ENCODE data around the gene TMEM61.
A peak's percentile ranks its signal among the peaks of the same experiment; 100 is the strongest.
"Not testable (repeated sequence)": the region's sequence is repeated elsewhere in the genome, so short reads cannot be mapped to it uniquely, and the experiment has no call there.

Gene TMEM61

GRCh38 chr1:54937469-54937868 is 43.0 kb upstream of the TMEM61 start:
- no peak overlapping the region for H3K4me3 ChIP-seq (ENCODE audit: severe bottlenecking)
- H3K9me3 ChIP-seq (ENCODE audit: severe bottlenecking) = no peaks in the 10 kb centered on the region
- no peak for DNase-seq (ENCODE audit: low spot score)
- H3K27ac ChIP-seq (ENCODE audit: poor library complexity, severe bottlenecking) = peak overlapping the region; percentile 76
- peaks cover 36% of the 10 kb centered on the region for H3K4me1 ChIP-seq (ENCODE audit: insufficient read depth, poor library complexity, severe bottlenecking)
- H3K36me3 ChIP-seq (ENCODE audit: low read depth) = no peaks in the 10 kb centered on the region
- TF ChIP-seq CTCF (IDR thresholded peaks at IDR 0.05; ENCODE audit: poor library complexity, severe bottlenecking) = no peak
- ATAC-seq (ENCODE audit: low read depth) = no peak
- no peaks in the 10 kb centered on the region for H3K27me3 ChIP-seq (ENCODE audit: insufficient read depth, poor library complexity, severe bottlenecking)

- peaks cover 36% of the 10 kb centered on the region for H3K4me1 ChIP-seq (ENCODE audit: insufficient read depth, poor library complexity, severe bottlenecking)
- not testable (repeated sequence) for ATAC-seq (ENCODE audit: low read depth); H3K4me3 ChIP-seq (ENCODE audit: severe bottlenecking)
Observed at GRCh38 chr1:54938955-54939354, 41.5 kb upstream of the TMEM61 start.

GRCh38 chr1:54940042-54940441 is 40.4 kb upstream of the TMEM61 start:
- H3K36me3 ChIP-seq (ENCODE audit: low read depth) = no peaks in the 10 kb centered on the region
- H3K9me3 ChIP-seq (ENCODE audit: severe bottlenecking) = no peaks in the 10 kb centered on the region
- H3K27ac ChIP-seq (ENCODE audit: poor library complexity, severe bottlenecking) = peak overlapping the region; percentile 11
- H3K4me1 ChIP-seq (ENCODE audit: insufficient read depth, poor library complexity, severe bottlenecking) = peaks cover 31% of the 10 kb centered on the region
- ATAC-seq (ENCODE audit: low read depth) (peak; percentile 45; the same call in 1 of the 3 replicates), DNase-seq (ENCODE audit: low spot score) (no peak)
- H3K27me3 ChIP-seq (ENCODE audit: insufficient read depth, poor library complexity, severe bottlenecking) = no peaks in the 10 kb centered on the region
- no peak for TF ChIP-seq CTCF (IDR thresholded peaks at IDR 0.05; ENCODE audit: poor library complexity, severe bottlenecking)
- no peak overlapping the region for H3K4me3 ChIP-seq (ENCODE audit: severe bottlenecking)

More at GRCh38 chr1:54938955-54939354, 41.5 kb upstream of the TMEM61 start:
- not testable (repeated sequence) for DNase-seq (ENCODE audit: low spot score); H3K9me3 ChIP-seq (ENCODE audit: severe bottlenecking); H3K27ac ChIP-seq (ENCODE audit: poor library complexity, severe bottlenecking); H3K27me3 ChIP-seq (ENCODE audit: insufficient read depth, poor library complexity, severe bottlenecking); H3K36me3 ChIP-seq (ENCODE audit: low read depth)

GRCh38 chr1:54942976-54943375 is 37.5 kb upstream of the TMEM61 start:
- no peaks in the 10 kb centered on the region for H3K36me3 ChIP-seq (ENCODE audit: low read depth)
- DNase-seq (ENCODE audit: low spot score) (no peak), ATAC-seq (ENCODE audit: low read depth) (no peak)
- TF ChIP-seq CTCF (IDR thresholded peaks at IDR 0.05; ENCODE audit: poor library complexity, severe bottlenecking) = no peak
- H3K4me3 ChIP-seq (ENCODE audit: severe bottlenecking) = no peak overlapping the region
- H3K4me1 ChIP-seq (ENCODE audit: insufficient read depth, poor library complexity, severe bottlenecking) = peaks cover 15% of the 10 kb centered on the region
- H3K9me3 ChIP-seq (ENCODE audit: severe bottlenecking) = no peaks in the 10 kb centered on the region
- no peaks in the 10 kb centered on the region for H3K27me3 ChIP-seq (ENCODE audit: insufficient read depth, poor library complexity, severe bottlenecking)
- no peak overlapping the region for H3K27ac ChIP-seq (ENCODE audit: poor library complexity, severe bottlenecking)

GRCh38 chr1:54944610-54945392 is 35.6 kb upstream of the TMEM61 start:
- Histone ChIP-seq H3K4me3 (ENCODE audit: severe bottlenecking) (no peak overlapping the region), H3K4me1 (ENCODE audit: insufficient read depth, poor library complexity, severe bottlenecking) (peaks cover 15% of the 10 kb centered on the region), H3K9me3 (ENCODE audit: severe bottlenecking) (no peaks in the 10 kb centered on the region), H3K27ac (ENCODE audit: poor library complexity, severe bottlenecking) (no peak overlapping the region), H3K36me3 (ENCODE audit: low read depth) (no peaks in the 10 kb centered on the region), H3K27me3 (ENCODE audit: insufficient read depth, poor library complexity, severe bottlenecking) (no peaks in the 10 kb centered on the region)
- ATAC-seq (ENCODE audit: low read depth) (peak; percentile 64; the same call in 2 of the 3 replicates), DNase-seq (ENCODE audit: low spot score) (no peak)
- TF ChIP-seq CTCF (IDR thresholded peaks at IDR 0.05; ENCODE audit: poor library complexity, severe bottlenecking) = peak; percentile 90

Data from RWPE2 (cell line).